ENCODE measurements around the gene CNTNAP2. TPM values are rescaled to one million over a fixed set of nuclear protein-coding genes. Genes with fewer than 3 reads are reported as not detected.

Gene CNTNAP2
- total RNA-seq, 4 donors from 2014 or later, result 0.42 to 0.71 TPM; not detected in 2

DNA sequence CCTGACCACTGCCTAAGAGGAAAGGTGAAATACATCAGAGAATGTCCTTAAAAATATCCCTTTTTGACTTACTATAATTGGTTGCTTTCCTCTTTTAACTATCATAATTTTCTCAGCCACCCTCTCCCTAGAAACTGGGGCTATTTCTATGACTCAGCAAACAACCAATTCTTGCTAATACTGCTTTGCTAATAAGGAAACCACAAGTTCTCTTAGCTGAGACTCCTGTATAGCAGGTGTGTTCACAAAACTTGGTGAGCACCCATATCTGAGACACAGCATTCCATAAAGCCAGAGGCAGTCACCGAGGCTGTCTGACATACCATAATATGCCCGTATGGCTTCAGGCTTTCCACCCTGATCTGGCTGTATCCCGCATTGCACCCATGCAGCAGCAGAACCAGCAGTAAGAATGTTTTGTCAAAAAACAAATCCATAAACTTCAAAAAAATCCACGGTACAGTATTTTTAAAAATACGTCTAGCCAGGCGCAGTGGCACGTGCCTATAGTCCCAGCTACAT is 2282.3 kb downstream of the CNTNAP2 start:
- 63 to 69% methylated on average over 7 of the region's 7 CpGs for WGBS, 2 donors
- TF ChIP-seq CTCF (IDR thresholded peaks at IDR 0.05) (no peak), POLR2A (IDR thresholded peaks at IDR 0.05) (no peak)
- intact Hi-C loops (cut with DNase I; ENCODE audit: low total_unique reads), result no loop called here
- no peak for DNase-seq (ENCODE audit: low spot score in 2 of 2)
- no peak overlapping the region for H3K4me3 ChIP-seq (ENCODE audit: low read depth, poor library complexity, severe bottlenecking)

DNA sequence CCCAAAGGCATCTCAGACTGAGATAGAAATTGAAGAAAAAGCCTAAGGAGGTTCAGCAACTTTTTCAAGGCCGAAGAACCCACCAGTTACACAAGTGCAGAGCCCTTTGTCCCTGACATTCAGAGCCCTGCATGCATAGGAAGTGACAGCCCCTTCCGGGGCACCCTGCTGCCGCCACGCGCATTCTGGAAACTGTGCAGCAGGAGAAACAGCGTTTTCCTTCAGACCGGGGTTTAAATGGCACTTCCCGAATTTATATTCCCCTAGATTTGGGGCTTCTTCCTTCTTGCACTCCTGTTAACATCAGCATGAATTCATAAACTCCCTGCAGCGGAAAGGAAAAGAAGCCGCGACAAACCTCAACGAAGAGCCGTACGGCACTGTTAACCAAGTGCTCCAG is 2283.5 kb downstream of the CNTNAP2 start:
- no peak for TF ChIP-seq CTCF (IDR thresholded peaks at IDR 0.05)
- TF ChIP-seq POLR2A (IDR thresholded peaks at IDR 0.05), result no peak
- intact Hi-C loops (cut with DNase I; ENCODE audit: low total_unique reads), result no loop called here
- no peak for DNase-seq (ENCODE audit: low spot score in 2 of 2)

GRCh38 chr7:148402159-148402558 is 2285.6 kb downstream of the CNTNAP2 start:
- no peak for DNase-seq (ENCODE audit: low spot score in 2 of 2)
- 39 to 40% methylated on average over 3 of the region's 3 CpGs for WGBS, 2 donors

More for the DNA sequence above, 2283.5 kb downstream of the CNTNAP2 start:
- H3K4me3 ChIP-seq (ENCODE audit: low read depth, poor library complexity, severe bottlenecking), result no peak overlapping the region
- WGBS, 2 donors, result 76 to 80% methylated on average over 14 of the region's 14 CpGs

GRCh38 chr7:148403466-148403993 is 2286.9 kb downstream of the CNTNAP2 start:
- H3K4me3 ChIP-seq (ENCODE audit: low read depth, poor library complexity, severe bottlenecking), result no peak overlapping the region
- intact Hi-C loops (cut with DNase I; ENCODE audit: low total_unique reads), result no loop called here
- TF ChIP-seq CTCF (IDR thresholded peaks at IDR 0.05), result no peak
- no peak for TF ChIP-seq POLR2A (IDR thresholded peaks at IDR 0.05)
- WGBS, 2 donors, result 71 to 80% methylated on average over 6 of the region's 6 CpGs
- no peak for DNase-seq (ENCODE audit: low spot score in 2 of 2)

More at GRCh38 chr7:148402159-148402558, 2285.6 kb downstream of the CNTNAP2 start:
- TF ChIP-seq POLR2A (IDR thresholded peaks at IDR 0.05) (no peak), CTCF (IDR thresholded peaks at IDR 0.05) (no peak)
- no peak overlapping the region for H3K4me3 ChIP-seq (ENCODE audit: low read depth, poor library complexity, severe bottlenecking)
- intact Hi-C loops (cut with DNase I; ENCODE audit: low total_unique reads), result no loop called here

DNA sequence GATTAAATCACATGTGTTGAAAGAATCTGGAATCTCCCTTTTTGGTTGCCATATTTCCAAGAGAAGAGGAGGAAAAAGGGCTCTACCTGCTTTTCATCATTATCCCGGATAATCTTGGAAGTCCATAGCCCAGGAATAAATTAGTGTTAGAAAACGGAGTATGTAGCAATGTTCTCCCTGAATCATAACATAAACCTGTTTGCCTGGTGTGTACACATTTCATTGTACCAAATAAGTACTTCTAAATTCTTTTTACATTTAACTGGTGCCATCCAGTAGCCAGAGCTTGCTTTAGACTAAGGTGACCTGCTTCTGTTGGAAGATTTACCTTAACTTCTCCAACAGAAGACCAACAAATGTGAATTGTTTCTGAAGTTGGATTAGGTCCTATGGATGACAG is 2291.7 kb downstream of the CNTNAP2 start:
- intact Hi-C loops (cut with DNase I; ENCODE audit: low total_unique reads), result no loop called here
- WGBS, 2 donors, result 60 to 64% methylated on average over 2 of the region's 2 CpGs
- H3K4me3 ChIP-seq (ENCODE audit: low read depth, poor library complexity, severe bottlenecking), result no peak overlapping the region
- no peak for DNase-seq (ENCODE audit: low spot score in 2 of 2)
- TF ChIP-seq CTCF (IDR thresholded peaks at IDR 0.05) (no peak), POLR2A (IDR thresholded peaks at IDR 0.05) (no peak)

- H3K4me3 ChIP-seq (ENCODE audit: low read depth, poor library complexity, severe bottlenecking), result no peak overlapping the region
- 73 to 87% methylated on average over 7 of the region's 7 CpGs for WGBS, 2 donors
- intact Hi-C loops (cut with DNase I; ENCODE audit: low total_unique reads), result no loop called here
- no peak for DNase-seq (ENCODE audit: low spot score in 2 of 2)
- TF ChIP-seq CTCF (IDR thresholded peaks at IDR 0.05) (no peak), POLR2A (IDR thresholded peaks at IDR 0.05) (no peak)
Observed at GRCh38 chr7:148410905-148411304, 2294.3 kb downstream of the CNTNAP2 start.

Data from lower leg skin (tissue), 4 donors.